ENCODE data around the gene OSBPL7.

GRCh38 chr17:47843391-47843730 is 21.8 kb upstream of the OSBPL7 start:
- TF ChIP-seq MAX (IDR thresholded peaks at IDR 0.05): no peak
- 0 out of 5 replicates have a peak, but pooled peaks of 1 of the 2 experiments have one; percentile 5 for TF ChIP-seq RAD21 (conservative IDR thresholded peaks at IDR 0.05 in 1 of 2, IDR thresholded peaks at IDR 0.05 in 1 of 2)
- no peak for TF ChIP-seq CTCF (IDR thresholded peaks at IDR 0.05)
- no peak for TF ChIP-seq RCOR1 (IDR thresholded peaks at IDR 0.05; ENCODE audit: low read depth, low read length)
- TF ChIP-seq, protein P1, sequence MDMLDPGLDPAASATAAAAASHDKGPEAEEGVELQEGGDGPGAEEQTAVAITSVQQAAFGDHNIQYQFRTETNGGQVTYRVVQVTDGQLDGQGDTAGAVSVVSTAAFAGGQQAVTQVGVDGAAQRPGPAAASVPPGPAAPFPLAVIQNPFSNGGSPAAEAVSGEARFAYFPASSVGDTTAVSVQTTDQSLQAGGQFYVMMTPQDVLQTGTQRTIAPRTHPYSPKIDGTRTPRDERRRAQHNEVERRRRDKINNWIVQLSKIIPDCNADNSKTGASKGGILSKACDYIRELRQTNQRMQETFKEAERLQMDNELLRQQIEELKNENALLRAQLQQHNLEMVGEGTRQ (IDR thresholded peaks at IDR 0.05): no peak
- TF ChIP-seq POLR2A (IDR thresholded peaks at IDR 0.05; ENCODE audit: low read length): no peak
- no peak for TF ChIP-seq ESRRA (IDR thresholded peaks at IDR 0.05; ENCODE audit: borderline replicate concordance, low read length)
- TF ChIP-seq REST (IDR thresholded peaks at IDR 0.05): no peak
